Measurements from ENCODE around the gene TMPRSS3. TPM values are rescaled to one million over a fixed set of nuclear protein-coding genes. Genes with fewer than 3 reads are reported as not detected.

The TMPRSS3 gene
- polyA plus RNA-seq (2013, experiment 1 of 2), result not detected
- not detected for polyA plus RNA-seq (2013, experiment 2 of 2)

- H3K36me3 ChIP-seq (ENCODE audit: control insufficient read depth in 1 of 2, insufficient read depth in 2 of 2, low read depth in 1 of 2, low read length in 2 of 2), result no peaks in the 10 kb centered on the region
- no peak within 1 kb of the TSS for H3K4me3 ChIP-seq (ENCODE audit: insufficient read depth in 1 of 2, low read depth in 1 of 2, low read length in 2 of 2)
- no peaks in the 10 kb centered on the region for H3K9me3 ChIP-seq (ENCODE audit: control insufficient read depth, low read length)
- no peak within 1 kb of the TSS for H3K4me2 ChIP-seq (ENCODE audit: low read length, poor library complexity, severe bottlenecking)
- no peak within 1 kb of the TSS for H2BK12ac ChIP-seq (ENCODE audit: low read length in 2 of 2)
- no peak within 1 kb of the TSS for H2BK120ac ChIP-seq (ENCODE audit: low read depth, low read length)
- H3K27ac ChIP-seq (ENCODE audit: low read length, poor library complexity, severe bottlenecking), result no peak within 1 kb of the TSS
- DNase-seq, result no peak
- H2AK5ac ChIP-seq (ENCODE audit: low read length, severe bottlenecking), result no peak within 1 kb of the TSS
- H3K4me1 ChIP-seq (ENCODE audit: control insufficient read depth, insufficient read depth, low read depth, low read length), result peaks cover 8% of the 10 kb centered on the region
- H3K14ac ChIP-seq (ENCODE audit: low read length in 2 of 2), result no peak within 1 kb of the TSS
- H3K18ac ChIP-seq (ENCODE audit: low read depth in 1 of 2, low read length in 2 of 2), result no peak within 1 kb of the TSS
- no peak within 1 kb of the TSS for H2AFZ ChIP-seq (ENCODE audit: low read depth, low read length)
- no peak within 1 kb of the TSS for H3K9ac ChIP-seq (ENCODE audit: low read length)
- no peak within 1 kb of the TSS for H4K91ac ChIP-seq (ENCODE audit: low read length)
- no peaks in the 10 kb centered on the region for H3K79me1 ChIP-seq (replicated peaks; ENCODE audit: low read length, poor library complexity, severe bottlenecking)
- H3K27me3 ChIP-seq (ENCODE audit: control insufficient read depth in 1 of 2, insufficient read depth in 1 of 2, low read length in 2 of 2), result peaks cover 0 to 46% of the 10 kb centered on the region in 2 experiments
- no peak within 1 kb of the TSS for H2BK15ac ChIP-seq (ENCODE audit: low read depth, poor library complexity, severe bottlenecking)
- WGBS, result 77% methylated on average over 17 of the region's 17 CpGs
- no peak within 1 kb of the TSS for H3K23ac ChIP-seq (ENCODE audit: low read length in 2 of 2)
- H4K8ac ChIP-seq (ENCODE audit: low read length), result no peak within 1 kb of the TSS
- no peak within 1 kb of the TSS for H2BK5ac ChIP-seq (ENCODE audit: low read depth, low read length, poor library complexity, severe bottlenecking)
- H3K4ac ChIP-seq (ENCODE audit: low read depth in 1 of 2, low read length in 2 of 2), result no peak within 1 kb of the TSS
Measured at GRCh38 chr21:42395905-42396651, at the start of gene TMPRSS3. Gene TMPRSS3, minus strand, starts transcription at chr21:42396052. Its CDS starts 635 bp downstream, at chr21:42395417.

DNA sequence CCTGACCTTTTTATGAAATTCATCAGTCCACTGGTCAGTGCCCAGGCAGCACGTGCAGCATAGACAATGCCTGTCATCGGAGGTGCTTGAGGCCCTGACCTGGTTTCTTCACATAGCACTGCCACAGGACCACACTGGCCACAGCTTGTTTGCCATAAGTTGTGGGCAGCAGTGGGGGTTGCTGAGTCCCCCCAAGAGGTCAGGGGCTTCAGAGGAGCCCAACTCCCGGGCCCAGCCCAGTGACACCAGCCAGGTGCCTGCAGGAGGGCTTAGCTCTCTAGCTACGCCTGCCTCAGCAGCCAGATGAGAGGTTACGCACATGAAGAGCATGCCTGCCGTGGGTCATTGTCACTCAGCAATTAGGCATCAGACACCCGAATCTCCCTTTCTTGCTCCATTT lies 49.5 kb upstream of the TMPRSS3 start:
- H2AK5ac ChIP-seq (ENCODE audit: low read length, severe bottlenecking), result no peak overlapping the region
- no peak overlapping the region for H2BK120ac ChIP-seq (ENCODE audit: low read depth, low read length)
- no peak overlapping the region for H2BK12ac ChIP-seq (ENCODE audit: low read length in 2 of 2)
- H2BK15ac ChIP-seq (ENCODE audit: low read depth, poor library complexity, severe bottlenecking), result no peak overlapping the region
- no peak overlapping the region for H3K23ac ChIP-seq (ENCODE audit: low read length in 2 of 2)
- no peak overlapping the region for H2AFZ ChIP-seq (ENCODE audit: low read depth, low read length)
- H3K9me3 ChIP-seq (ENCODE audit: control insufficient read depth, low read length), result no peaks in the 10 kb centered on the region
- H3K9ac ChIP-seq (ENCODE audit: low read length), result no peak overlapping the region
- no peak overlapping the region for H2BK5ac ChIP-seq (ENCODE audit: low read depth, low read length, poor library complexity, severe bottlenecking)
- H3K4me3 ChIP-seq (ENCODE audit: insufficient read depth in 1 of 2, low read depth in 1 of 2, low read length in 2 of 2), result no peak overlapping the region
- H3K4me2 ChIP-seq (ENCODE audit: low read length, poor library complexity, severe bottlenecking), result no peak overlapping the region
- H3K18ac ChIP-seq (ENCODE audit: low read depth in 1 of 2, low read length in 2 of 2), result no peak overlapping the region
- peaks cover 14% of the 10 kb centered on the region for H3K4me1 ChIP-seq (ENCODE audit: control insufficient read depth, insufficient read depth, low read depth, low read length)
- H3K27ac ChIP-seq (ENCODE audit: low read length, poor library complexity, severe bottlenecking), result no peak overlapping the region
- H4K8ac ChIP-seq (ENCODE audit: low read length), result no peak overlapping the region
- H3K79me1 ChIP-seq (replicated peaks; ENCODE audit: low read length, poor library complexity, severe bottlenecking), result no peaks in the 10 kb centered on the region
- no peaks in the 10 kb centered on the region for H3K36me3 ChIP-seq (ENCODE audit: control insufficient read depth in 1 of 2, insufficient read depth in 2 of 2, low read depth in 1 of 2, low read length in 2 of 2)
- DNase-seq, result no peak
- 76% methylated on average over 7 of the region's 7 CpGs for WGBS
- no peak overlapping the region for H4K91ac ChIP-seq (ENCODE audit: low read length)
- no peak overlapping the region for H3K14ac ChIP-seq (ENCODE audit: low read length in 2 of 2)
- H3K27me3 ChIP-seq (ENCODE audit: control insufficient read depth in 1 of 2, insufficient read depth in 1 of 2, low read length in 2 of 2), result peaks cover 8 to 40% of the 10 kb centered on the region in 2 experiments
- H3K4ac ChIP-seq (ENCODE audit: low read depth in 1 of 2, low read length in 2 of 2), result no peak overlapping the region

DNA sequence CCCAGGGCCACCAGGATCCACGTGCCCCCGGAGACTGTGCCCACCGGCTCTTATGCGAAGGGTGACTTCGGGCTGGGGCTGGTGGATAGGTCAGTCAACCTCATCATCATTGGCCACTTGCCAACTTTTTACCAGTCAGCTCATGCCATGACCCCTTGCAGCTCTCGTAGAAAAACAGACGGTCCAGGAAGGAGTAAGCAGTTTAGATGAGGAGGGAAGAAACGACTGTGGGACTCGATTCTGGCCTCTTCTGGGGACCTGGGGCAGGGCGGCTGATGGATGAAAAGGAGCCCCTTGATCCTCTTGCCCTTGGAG lies 48.9 kb upstream of the TMPRSS3 start:
- Histone ChIP-seq H3K4me1 (ENCODE audit: control insufficient read depth, insufficient read depth, low read depth, low read length) (peaks cover 10% of the 10 kb centered on the region), H2BK5ac (ENCODE audit: low read depth, low read length, poor library complexity, severe bottlenecking) (no peak overlapping the region), H2BK120ac (ENCODE audit: low read depth, low read length) (no peak overlapping the region), H3K36me3 (ENCODE audit: control insufficient read depth in 1 of 2, insufficient read depth in 2 of 2, low read depth in 1 of 2, low read length in 2 of 2) (no peaks in the 10 kb centered on the region), H2AFZ (ENCODE audit: low read depth, low read length) (no peak overlapping the region), H3K27me3 (ENCODE audit: control insufficient read depth in 1 of 2, insufficient read depth in 1 of 2, low read length in 2 of 2) (peaks cover 8 to 40% of the 10 kb centered on the region in 2 experiments), H3K79me1 (replicated peaks; ENCODE audit: low read length, poor library complexity, severe bottlenecking) (no peaks in the 10 kb centered on the region), H4K91ac (ENCODE audit: low read length) (no peak overlapping the region), H3K4me2 (ENCODE audit: low read length, poor library complexity, severe bottlenecking) (no peak overlapping the region), H3K18ac (ENCODE audit: low read depth in 1 of 2, low read length in 2 of 2) (no peak overlapping the region), H3K14ac (ENCODE audit: low read length in 2 of 2) (no peak overlapping the region), H3K23ac (ENCODE audit: low read length in 2 of 2) (no peak overlapping the region), H3K4ac (ENCODE audit: low read depth in 1 of 2, low read length in 2 of 2) (no peak overlapping the region), H3K9me3 (ENCODE audit: control insufficient read depth, low read length) (no peaks in the 10 kb centered on the region), H3K9ac (ENCODE audit: low read length) (no peak overlapping the region), H2BK15ac (ENCODE audit: low read depth, poor library complexity, severe bottlenecking) (no peak overlapping the region), H4K8ac (ENCODE audit: low read length) (no peak overlapping the region), H2BK12ac (ENCODE audit: low read length in 2 of 2) (no peak overlapping the region), H3K4me3 (ENCODE audit: insufficient read depth in 1 of 2, low read depth in 1 of 2, low read length in 2 of 2) (no peak overlapping the region), H2AK5ac (ENCODE audit: low read length, severe bottlenecking) (no peak overlapping the region), H3K27ac (ENCODE audit: low read length, poor library complexity, severe bottlenecking) (no peak overlapping the region)
- 84% methylated on average over 10 of the region's 10 CpGs for WGBS
- no peak for DNase-seq

DNA sequence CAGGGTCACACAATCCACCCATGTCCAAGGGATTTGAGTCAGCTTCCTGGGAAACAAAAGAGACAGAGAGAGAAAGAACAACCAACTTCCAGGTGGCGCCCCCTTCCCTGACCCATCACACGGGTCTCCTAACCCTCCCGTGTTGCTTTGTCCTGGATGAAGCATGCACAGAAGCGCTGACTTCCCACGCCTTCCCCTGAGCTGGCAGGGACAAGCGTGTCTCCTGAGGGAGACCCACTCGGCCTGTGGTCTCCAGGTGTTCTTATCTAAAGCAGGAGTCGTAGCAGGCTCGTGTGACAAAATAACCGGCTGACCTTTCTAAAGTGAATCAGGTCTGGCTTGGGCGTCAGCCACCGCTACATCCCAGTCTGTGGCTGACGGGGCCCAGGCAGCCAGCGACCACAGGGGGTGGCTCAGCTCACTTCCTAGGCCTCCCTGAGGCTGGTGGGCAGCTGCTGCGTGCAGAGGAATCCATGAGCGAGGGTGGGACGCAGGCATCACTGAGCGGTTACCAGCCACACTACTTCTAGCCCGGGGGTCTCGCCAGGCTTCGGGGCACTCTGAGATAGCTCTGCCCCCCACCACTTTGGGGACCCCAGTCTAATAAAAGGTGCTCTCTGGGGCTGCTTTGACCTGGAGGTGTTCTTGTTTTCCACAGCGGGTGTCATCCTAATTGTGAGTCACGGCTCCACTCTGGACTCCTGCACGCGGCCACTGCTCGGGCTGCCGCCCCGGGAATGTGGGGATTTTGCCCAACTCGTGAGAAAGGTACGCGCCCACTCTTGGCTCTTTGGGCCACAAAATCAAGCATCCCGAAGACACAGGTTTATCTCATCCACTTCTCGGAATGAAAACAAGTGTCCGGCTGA lies 48.3 kb upstream of the TMPRSS3 start:
- Histone ChIP-seq H3K4me3 (ENCODE audit: insufficient read depth in 1 of 2, low read depth in 1 of 2, low read length in 2 of 2) (no peak overlapping the region), H2BK5ac (ENCODE audit: low read depth, low read length, poor library complexity, severe bottlenecking) (no peak overlapping the region), H3K14ac (ENCODE audit: low read length in 2 of 2) (no peak overlapping the region), H2BK12ac (ENCODE audit: low read length in 2 of 2) (no peak overlapping the region), H2AK5ac (ENCODE audit: low read length, severe bottlenecking) (no peak overlapping the region), H4K8ac (ENCODE audit: low read length) (no peak overlapping the region), H3K36me3 (ENCODE audit: control insufficient read depth in 1 of 2, insufficient read depth in 2 of 2, low read depth in 1 of 2, low read length in 2 of 2) (no peaks in the 10 kb centered on the region), H3K9ac (ENCODE audit: low read length) (no peak overlapping the region), H3K27ac (ENCODE audit: low read length, poor library complexity, severe bottlenecking) (no peak overlapping the region), H3K9me3 (ENCODE audit: control insufficient read depth, low read length) (no peaks in the 10 kb centered on the region), H2BK120ac (ENCODE audit: low read depth, low read length) (no peak overlapping the region), H3K4ac (ENCODE audit: low read depth in 1 of 2, low read length in 2 of 2) (no peak overlapping the region), H3K4me1 (ENCODE audit: control insufficient read depth, insufficient read depth, low read depth, low read length) (peaks cover 10% of the 10 kb centered on the region), H3K18ac (ENCODE audit: low read depth in 1 of 2, low read length in 2 of 2) (no peak overlapping the region), H3K23ac (ENCODE audit: low read length in 2 of 2) (no peak overlapping the region), H3K27me3 (ENCODE audit: control insufficient read depth in 1 of 2, insufficient read depth in 1 of 2, low read length in 2 of 2) (peaks cover 8 to 40% of the 10 kb centered on the region in 2 experiments), H3K79me1 (replicated peaks; ENCODE audit: low read length, poor library complexity, severe bottlenecking) (no peaks in the 10 kb centered on the region), H3K4me2 (ENCODE audit: low read length, poor library complexity, severe bottlenecking) (no peak overlapping the region), H4K91ac (ENCODE audit: low read length) (no peak overlapping the region), H2AFZ (ENCODE audit: low read depth, low read length) (no peak overlapping the region), H2BK15ac (ENCODE audit: low read depth, poor library complexity, severe bottlenecking) (no peak overlapping the region)
- WGBS, result 82% methylated on average over 34 of the region's 34 CpGs
- DNase-seq, result no peak
